ENCODE data around the gene EXOC3. TPM values are rescaled to one million over a fixed set of nuclear protein-coding genes. Genes with fewer than 3 reads are reported as not detected.

The EXOC3 gene
- total and polyA plus RNA-seq, 2 of the 8 experiments (the other 6 are each of a cell fraction or from before 2014, with no cell fraction given): 14.4 to 30.0 TPM

DNA sequence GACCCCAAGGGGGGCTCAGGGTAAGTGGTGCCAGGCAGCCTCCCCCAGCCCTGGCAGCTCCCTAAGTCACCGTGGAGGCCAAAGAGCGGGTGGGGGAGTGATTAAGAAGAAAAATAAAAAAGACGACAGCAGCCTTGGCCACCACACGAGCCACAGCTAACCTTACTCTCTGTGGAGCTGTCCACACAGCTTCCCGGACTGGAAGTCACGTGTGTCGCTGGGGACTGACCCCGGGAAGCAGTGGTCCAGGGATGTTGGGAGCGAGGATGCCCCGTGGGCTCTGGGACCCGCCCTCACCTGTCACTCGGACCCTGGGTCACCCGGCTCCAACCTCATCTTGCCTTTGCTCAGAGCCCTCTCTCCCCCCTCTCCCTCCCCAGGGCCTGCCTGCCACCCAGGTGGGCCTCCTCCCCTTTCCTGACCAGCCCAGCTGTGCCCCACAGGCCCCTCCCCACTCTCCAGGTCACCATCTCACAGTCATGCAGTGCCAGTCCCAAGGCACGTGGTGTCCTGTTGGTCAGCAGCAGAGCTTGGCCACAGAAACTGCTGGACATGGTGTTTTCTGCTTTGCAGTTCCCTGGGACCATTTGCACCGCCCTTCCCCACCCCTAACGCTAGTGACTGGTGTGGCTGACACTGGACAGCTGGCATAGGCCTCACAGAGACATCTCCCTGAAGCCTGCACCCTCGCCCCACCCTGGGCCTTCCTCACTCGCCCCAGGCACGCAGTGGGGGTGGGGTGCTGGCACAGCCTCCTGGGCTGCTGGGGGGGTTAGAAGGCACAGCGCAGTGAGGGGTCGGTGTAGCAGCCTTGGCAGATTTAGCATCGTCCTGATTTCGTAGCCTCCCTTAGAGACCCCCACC, 9.8 kb upstream of the EXOC3 start:
- H3K9ac ChIP-seq (replicated peaks in 1 of 4; ENCODE audit: extremely low read depth in 1 of 4, low read depth in 3 of 4, low read length in 3 of 4): no peak overlapping the region
- CTCF ChIA-PET (ENCODE audit: partially characterized antibody): interaction anchor here (0.6 to 9.7 kb wide), 11 partner anchors 9 to 226 kb away, joined by 3 to 99 read pairs (median 4); no protein-coding TSS in a partner anchor
- H3K4me1 ChIP-seq (replicated peaks in 1 of 4; ENCODE audit: control insufficient read depth in 3 of 4, insufficient read depth in 4 of 4, low read length in 3 of 4): peaks cover 0 to 3% (median 1%) of the 10 kb centered on the region in 4 experiments; a peak in 1 of 7 replicates
- FAIRE-seq (no peak), DNase-seq (ENCODE audit: low read depth in 1 of 2, low spot score in 2 of 2) (no peak)
- no peak overlapping the region for H3K23ac ChIP-seq (ENCODE audit: insufficient read length)
- H3K27me3 ChIP-seq (replicated peaks in 1 of 4; ENCODE audit: control insufficient read depth in 3 of 4, extremely low read depth in 1 of 4, insufficient read depth in 3 of 4, low read length in 3 of 4): no peaks in the 10 kb centered on the region
- no peaks in the 10 kb centered on the region for H3K23me2 ChIP-seq (ENCODE audit: low read depth, low read length)
- no peak overlapping the region for H3K4ac ChIP-seq (replicated peaks; ENCODE audit: insufficient read length, low read depth, low read length)
- H2AFZ ChIP-seq (ENCODE audit: low read length): no peak overlapping the region
- POLR2A ChIA-PET (ENCODE audit: partially characterized antibody): interaction anchor here (1.1 kb wide), 1 partner anchor 15 kb away, joined by 3 read pairs; no protein-coding TSS in a partner anchor
- no peak overlapping the region for H4K5ac ChIP-seq (ENCODE audit: insufficient read length, low read depth, low read length)
- no peak overlapping the region for H2BK20ac ChIP-seq (ENCODE audit: low read length)
- no peak overlapping the region for H2BK120ac ChIP-seq (replicated peaks; ENCODE audit: low read depth, low read length)
- no peak overlapping the region for H3K56ac ChIP-seq (replicated peaks; ENCODE audit: insufficient read length, low read depth, low read length)
- no peak overlapping the region for H3K14ac ChIP-seq (ENCODE audit: insufficient read length)
- WGBS, 2 experiments (ENCODE audit: extremely low coverage in 1 of 2, insufficient coverage in 1 of 2, insufficient read length in 1 of 2, insufficient replicate concordance in 2 of 2, low coverage in 1 of 2, low lambda C conversion rate in 2 of 2, missing lambda C conversion rate in 1 of 2): 86% methylated on average over 15 of the region's 23 CpGs; no CpG with 5 or more reads in 1 of the 2 experiments
- no peaks in the 10 kb centered on the region for H3K36me3 ChIP-seq (ENCODE audit: control insufficient read depth in 2 of 4, insufficient read depth in 4 of 4, low read length in 3 of 4)
- peaks cover 0 to 2% of the 10 kb centered on the region in 2 experiments; a peak in 1 of 4 replicates for H3K9me3 ChIP-seq (ENCODE audit: insufficient read depth in 2 of 2, low read depth in 1 of 2, low read length in 1 of 2)
- no peak overlapping the region for H2BK15ac ChIP-seq (ENCODE audit: low read length)
- no peak overlapping the region for H3K4me3 ChIP-seq (ENCODE audit: extremely low read depth in 1 of 4, insufficient read depth in 2 of 4, low read depth in 3 of 4, low read length in 4 of 4)
- no peak overlapping the region for H3K4me2 ChIP-seq (ENCODE audit: insufficient read depth in 1 of 2, low read depth in 2 of 2, low read length in 2 of 2)
- H2AK5ac ChIP-seq (ENCODE audit: low read depth, low read length): no peak overlapping the region
- no peak overlapping the region for H2BK12ac ChIP-seq (ENCODE audit: low read depth, low read length)
- no peak overlapping the region for H4K91ac ChIP-seq (replicated peaks; ENCODE audit: insufficient read length, low read length)
- peaks cover 0 to 2% of the 10 kb centered on the region in 2 experiments for H4K20me1 ChIP-seq (replicated peaks in 1 of 2; ENCODE audit: control insufficient read depth in 1 of 2, insufficient read depth in 2 of 2, low read length in 2 of 2)
- no peaks in the 10 kb centered on the region for H3K79me1 ChIP-seq (ENCODE audit: low read depth, low read length)
- no peaks in the 10 kb centered on the region for H3K79me2 ChIP-seq (ENCODE audit: control insufficient read depth in 1 of 2, insufficient read depth in 2 of 2, low read length in 2 of 2)
- no peak overlapping the region for H4K8ac ChIP-seq (ENCODE audit: extremely low read depth, insufficient read depth, low read length)
- H2BK5ac ChIP-seq (ENCODE audit: low read depth, low read length): no peak overlapping the region
- H3K18ac ChIP-seq (ENCODE audit: extremely low read depth, low read length): no peak overlapping the region
- H3K27ac ChIP-seq (ENCODE audit: low read depth, low read length): no peak overlapping the region
- TF ChIP-seq POLR2A (IDR thresholded peaks at IDR 0.05; ENCODE audit: control extremely low read depth in 1 of 2, low read depth in 2 of 2, low read length in 2 of 2) (no peak), EZH2 (IDR thresholded peaks at IDR 0.05; ENCODE audit: low read depth, low read length, severe bottlenecking) (no peak)
